NCI-H1092 (cell line): Measurements from ENCODE around the gene STEAP3.

ENCODE experiments used
- DNase-seq: peaks from one replicate; lab custom pipeline; 2025; lab: John Stamatoyannopoulos, UW

STEAP3 gene

GRCh38 chr2:119197529-119198239 lies 25.9 kb upstream of the STEAP3 start:
- DNase-seq, result no peak

- DNase-seq, result no peak
Observed at GRCh38 chr2:119198240-119198840, 25.3 kb upstream of the STEAP3 start.

- no peak for DNase-seq
Observed at GRCh38 chr2:119201815-119202214, 21.8 kb upstream of the STEAP3 start.

- no peak for DNase-seq
Observed at GRCh38 chr2:119202610-119203310, 20.9 kb upstream of the STEAP3 start.

GRCh38 chr2:119204525-119204924 lies 19.1 kb upstream of the STEAP3 start:
- DNase-seq, result no peak

GRCh38 chr2:119205001-119205706 lies 18.5 kb upstream of the STEAP3 start:
- DNase-seq, result no peak

GRCh38 chr2:119206201-119206600 lies 17.4 kb upstream of the STEAP3 start:
- no peak for DNase-seq

GRCh38 chr2:119207447-119207846 lies 16.2 kb upstream of the STEAP3 start:
- DNase-seq, result no peak

- DNase-seq, result no peak
Observed at GRCh38 chr2:119208791-119209203, 14.8 kb upstream of the STEAP3 start.

GRCh38 chr2:119212139-119212800 lies 11.4 kb upstream of the STEAP3 start:
- DNase-seq, result no peak

- DNase-seq, result no peak
Observed at GRCh38 chr2:119214453-119215037, 9.1 kb upstream of the STEAP3 start.

- no peak for DNase-seq
Observed at GRCh38 chr2:119216994-119217393, 6.6 kb upstream of the STEAP3 start.

GRCh38 chr2:119218478-119219064 lies 5.1 kb upstream of the STEAP3 start:
- DNase-seq, result peak; percentile 65

GRCh38 chr2:119219873-119220272 lies 3.8 kb upstream of the STEAP3 start:
- DNase-seq, result no peak

GRCh38 chr2:119220720-119221301 lies 2.8 kb upstream of the STEAP3 start:
- no peak for DNase-seq

GRCh38 chr2:119221609-119222008 lies 2.0 kb upstream of the STEAP3 start:
- DNase-seq, result no peak

GRCh38 chr2:119222213-119222612 lies 1.4 kb upstream of the STEAP3 start:
- DNase-seq, result no peak

GRCh38 chr2:119222863-119223520 lies 642 bp upstream of the STEAP3 start:
- no peak for DNase-seq

GRCh38 chr2:119224391-119225104 lies 914 bp downstream of the STEAP3 start:
- DNase-seq, result no peak
